Measurements from ENCODE around the gene TESK2. TPM values are rescaled to one million over a fixed set of nuclear protein-coding genes. Genes with fewer than 3 reads are reported as not detected.

The TESK2 gene
- total and polyA plus RNA-seq, 2 of the 13 experiments (the other 11 are each of a cell fraction or from before 2014, with no cell fraction given) = 5.5 to 9.6 TPM

GRCh38 chr1:45429561-45430159 lies 61.3 kb downstream of the TESK2 start:
- WGBS (ENCODE audit: low lambda C conversion rate) = 93% methylated on average over 4 of the region's 4 CpGs
- POLR2A ChIA-PET = no interaction called here
- TF ChIP-seq SIN3A (IDR thresholded peaks at IDR 0.05; ENCODE audit: borderline replicate concordance, low read depth, low read length) (no peak), ZNF407 (CRISPR knock-in tag; IDR thresholded peaks at IDR 0.05; ENCODE audit: not compliant biosample characterization) (no peak), ZNF761 (CRISPR knock-in tag; conservative IDR thresholded peaks at IDR 0.05) (no peak), MTF2 (CRISPR knock-in tag; IDR thresholded peaks at IDR 0.05; ENCODE audit: borderline replicate concordance) (no peak), GATAD1 (CRISPR knock-in tag; IDR thresholded peaks at IDR 0.05) (no peak), ZNF746 (CRISPR knock-in tag; IDR thresholded peaks at IDR 0.05) (no peak), ZFP37 (CRISPR knock-in tag; IDR thresholded peaks at IDR 0.05; ENCODE audit: borderline replicate concordance) (no peak), ZNF138 (CRISPR knock-in tag; IDR thresholded peaks at IDR 0.05; ENCODE audit: low read depth) (no peak), ZBTB21 (CRISPR knock-in tag; IDR thresholded peaks at IDR 0.05) (no peak), NCOA2 (CRISPR knock-in tag; IDR thresholded peaks at IDR 0.05) (no peak), MTERF4 (CRISPR knock-in tag; IDR thresholded peaks at IDR 0.05) (no peak), MIXL1 (CRISPR knock-in tag; IDR thresholded peaks at IDR 0.05) (no peak), EED (CRISPR knock-in tag; IDR thresholded peaks at IDR 0.05) (no peak), ZBTB49 (CRISPR knock-in tag; IDR thresholded peaks at IDR 0.05; ENCODE audit: borderline replicate concordance) (no peak), SMAD9 (CRISPR knock-in tag; IDR thresholded peaks at IDR 0.05) (no peak)

More at GRCh38 chr1:45429561-45430159, 61.3 kb downstream of the TESK2 start:
- no peak overlapping the region for H3K4me3 ChIP-seq (replicated peaks in 1 of 3; ENCODE audit: insufficient read depth in 1 of 3, low read depth in 2 of 3, low read length in 3 of 3)
- CTCF ChIA-PET (ENCODE audit: low intra/inter-chr PET ratio, low total read pairs) = no interaction called here
- no peak for DNase-seq (ENCODE audit: low spot score)
- H4K20me1 ChIP-seq (ENCODE audit: insufficient read depth, low read length) = no peaks in the 10 kb centered on the region
- intact Hi-C loops (cut with micrococcal nuclease; ENCODE audit: unreplicated experiment) = no loop called here
- no peak overlapping the region for H3K27ac ChIP-seq (ENCODE audit: extremely low read length, insufficient read depth, low read length)
- H3K9me3 ChIP-seq (ENCODE audit: low read length) = no peaks in the 10 kb centered on the region
- H3K27me3 ChIP-seq (ENCODE audit: control insufficient read depth in 1 of 2, insufficient read depth in 2 of 2, low read length in 2 of 2) = no peaks in the 10 kb centered on the region
- H3K4me1 ChIP-seq (ENCODE audit: insufficient read depth, low read length) = peaks cover 5% of the 10 kb centered on the region; the same call in 1 of the 2 replicates
- no peak for ATAC-seq
- H3K4me2 ChIP-seq (ENCODE audit: low read depth, low read length) = no peak overlapping the region
- H3K9ac ChIP-seq (ENCODE audit: insufficient read depth, low read depth, low read length) = no peak overlapping the region
- BruUV-seq (replicated peaks) = no TSS peak
- no peak overlapping the region for H2AFZ ChIP-seq (ENCODE audit: low read length)
- H3K79me2 ChIP-seq (ENCODE audit: insufficient read depth, low read length) = no peaks in the 10 kb centered on the region
- FAIRE-seq = no peak
- in situ Hi-C loops (cut with HindIII; ENCODE audit: extremely low pct_ligation_motif_present, low pct_unique_long_range_greater_than_20kb) = no loop called here
- H3K36me3 ChIP-seq (replicated peaks in 1 of 2; ENCODE audit: control insufficient read depth in 1 of 2, insufficient read depth in 2 of 2, low read length in 2 of 2) = no peaks in the 10 kb centered on the region
